Sigmoid colon (tissue), 7 donors: ENCODE data around the gene MYBBP1A. TPM values are rescaled to one million over a fixed set of nuclear protein-coding genes. Genes with fewer than 3 reads are reported as not detected.

Experiments used
- DNase-seq: peaks from one replicate; pipeline ENCODE4 v3.0.0-alpha.2; 2019
- H3K27ac ChIP-seq, 4 donors: fragments of 200-600 bp; sonication (generic); one replicate each; pipeline ENCODE4 v1.5.1; 2016 to 2019; ENCODE audit warnings: mild to moderate bottlenecking in 1 of 4
- H3K27me3 ChIP-seq, 3 donors: fragments of 200-600 bp; sonication (generic); one replicate each; pipeline ENCODE4 v1.5.1; 2019; ENCODE audit warnings: mild to moderate bottlenecking in 1 of 3
- H3K36me3 ChIP-seq, 4 donors: fragments of 200-600 bp; sonication (generic); one replicate each; pipeline ENCODE4 v1.5.1; 2016 to 2019
- H3K4me1 ChIP-seq, 4 donors: fragments of 200-600 bp; sonication (generic); one replicate each; pipeline ENCODE4 v1.5.1; 2017 to 2019
- H3K4me3 ChIP-seq, 4 donors: fragments of 200-600 bp; sonication (generic); one replicate each; pipeline ENCODE4 v1.5.1; 2017 to 2019; ENCODE audit warnings: mild to moderate bottlenecking in 2 of 4, moderate library complexity in 1 of 4
- H3K9me3 ChIP-seq, 4 donors: fragments of 200-600 bp in 3 of 4; sonication (generic) in 3 of 4; one replicate each; pipeline versions ENCODE4 v1.5.1 to v1.6.1; 2013 to 2019
- EP300 ChIP-seq, 4 donors: sonication (generic); formaldehyde crosslinking; IDR thresholded peaks; one replicate each; pipeline ENCODE4 v1.6.1; 2017; ENCODE audit warnings: antibody characterized with exemption in 4 of 4
- POLR2A ChIP-seq, 2 donors: fragments of 450-650 bp; IDR thresholded peaks; one replicate each; pipeline ENCODE4 v1.6.1; 2016; ENCODE audit warnings: antibody characterized with exemption in 2 of 2, mild to moderate bottlenecking in 2 of 2, moderate library complexity in 2 of 2
- POLR2AphosphoS5 ChIP-seq, 4 donors: sonication (generic); formaldehyde crosslinking; IDR thresholded peaks; one replicate each; pipeline ENCODE4 v1.6.1; 2017; ENCODE audit warnings: antibody characterized with exemption in 4 of 4
- WGBS, 2 donors: extraction: QIAGEN DNeasy Blood & Tissue Kit; methylation state at CpG; one replicate each; pipeline ENCODE4 v1.1.7; 2013; 5-methylcytosine and 5-hydroxymethylcytosine counted together
- intact Hi-C: fragments of 100-400 bp; cut with DNase I; formaldehyde crosslinking; loops from one replicate; pipeline ENCODE4 v1.15.1; 2023
- polyA plus RNA-seq, 3 donors: library from polyadenylated mRNA; stranded (reverse); fragments of 200-250 nt; gene quantifications; one replicate each; pipeline ENCODE4 v1.2.3, GENCODE V29; 2013
- total RNA-seq, 4 donors: library from RNA; depleted of rRNA; stranded (reverse); fragments of >200 nt; gene quantifications; one replicate each; pipeline ENCODE4 v1.1.0, GENCODE V29; 2016
- TF ChIP-seq, protein P1 (sequence below), 4 experiments: fragments of 450-650 bp in 3 of 4; fragments of 200-600 bp in 1 of 4; IDR thresholded peaks; one replicate each; pipeline ENCODE4 v1.5.1; 2016 to 2019; ENCODE audit warnings: antibody characterized with exemption in 4 of 4, mild to moderate bottlenecking in 3 of 4, moderate library complexity in 2 of 4
- donor health status: healthy with polysubstance abuse.
- donor health status: Bipolar disorder and iron deficiency.
- donor health status: healthy.

The MYBBP1A gene
- total and polyA plus RNA-seq, 7 donors = 6.6 to 44.5 (median 25.8) TPM

DNA sequence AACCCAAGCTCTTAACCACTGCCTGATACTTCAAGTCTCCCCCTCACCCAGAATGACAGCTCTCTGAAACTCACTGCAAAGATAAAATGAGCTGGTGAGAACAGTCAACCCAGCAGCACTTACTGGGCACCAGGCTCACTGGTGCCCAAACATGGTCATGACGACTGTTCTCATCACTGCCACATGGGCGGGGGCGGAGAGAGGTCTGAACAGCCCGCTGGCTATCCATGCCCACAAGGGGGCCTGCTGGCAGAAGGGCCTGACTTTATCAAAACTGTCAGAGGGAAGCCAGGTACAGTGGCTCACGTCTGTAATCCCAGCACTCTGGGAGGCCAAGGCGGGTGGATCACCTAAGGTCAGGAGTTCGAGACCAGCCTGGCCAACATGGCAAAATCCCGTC, 4.0 kb downstream of the MYBBP1A start:
- H3K27ac ChIP-seq = no peak overlapping the region
- no peak overlapping the region for H3K4me3 ChIP-seq
- H3K36me3 ChIP-seq = peaks cover 4 to 77% (median 45%) of the 10 kb centered on the region in 4 donors
- 86 to 90% methylated on average over 8 of the region's 8 CpGs for WGBS, 2 donors
- H3K9me3 ChIP-seq = no peaks in the 10 kb centered on the region
- no peaks in the 10 kb centered on the region for H3K27me3 ChIP-seq
- DNase-seq = no peak
- TF ChIP-seq POLR2AphosphoS5 (IDR thresholded peaks at IDR 0.05) (no peak), POLR2A (IDR thresholded peaks at IDR 0.05) (no peak), EP300 (IDR thresholded peaks at IDR 0.05) (no peak)
- TF ChIP-seq, protein P1, sequence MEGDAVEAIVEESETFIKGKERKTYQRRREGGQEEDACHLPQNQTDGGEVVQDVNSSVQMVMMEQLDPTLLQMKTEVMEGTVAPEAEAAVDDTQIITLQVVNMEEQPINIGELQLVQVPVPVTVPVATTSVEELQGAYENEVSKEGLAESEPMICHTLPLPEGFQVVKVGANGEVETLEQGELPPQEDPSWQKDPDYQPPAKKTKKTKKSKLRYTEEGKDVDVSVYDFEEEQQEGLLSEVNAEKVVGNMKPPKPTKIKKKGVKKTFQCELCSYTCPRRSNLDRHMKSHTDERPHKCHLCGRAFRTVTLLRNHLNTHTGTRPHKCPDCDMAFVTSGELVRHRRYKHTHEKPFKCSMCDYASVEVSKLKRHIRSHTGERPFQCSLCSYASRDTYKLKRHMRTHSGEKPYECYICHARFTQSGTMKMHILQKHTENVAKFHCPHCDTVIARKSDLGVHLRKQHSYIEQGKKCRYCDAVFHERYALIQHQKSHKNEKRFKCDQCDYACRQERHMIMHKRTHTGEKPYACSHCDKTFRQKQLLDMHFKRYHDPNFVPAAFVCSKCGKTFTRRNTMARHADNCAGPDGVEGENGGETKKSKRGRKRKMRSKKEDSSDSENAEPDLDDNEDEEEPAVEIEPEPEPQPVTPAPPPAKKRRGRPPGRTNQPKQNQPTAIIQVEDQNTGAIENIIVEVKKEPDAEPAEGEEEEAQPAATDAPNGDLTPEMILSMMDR (IDR thresholded peaks at IDR 0.05) = no peak
- intact Hi-C loops = no loop called here
- H3K4me1 ChIP-seq = peaks cover 0 to 21% (median 18%) of the 10 kb centered on the region in 4 donors

DNA sequence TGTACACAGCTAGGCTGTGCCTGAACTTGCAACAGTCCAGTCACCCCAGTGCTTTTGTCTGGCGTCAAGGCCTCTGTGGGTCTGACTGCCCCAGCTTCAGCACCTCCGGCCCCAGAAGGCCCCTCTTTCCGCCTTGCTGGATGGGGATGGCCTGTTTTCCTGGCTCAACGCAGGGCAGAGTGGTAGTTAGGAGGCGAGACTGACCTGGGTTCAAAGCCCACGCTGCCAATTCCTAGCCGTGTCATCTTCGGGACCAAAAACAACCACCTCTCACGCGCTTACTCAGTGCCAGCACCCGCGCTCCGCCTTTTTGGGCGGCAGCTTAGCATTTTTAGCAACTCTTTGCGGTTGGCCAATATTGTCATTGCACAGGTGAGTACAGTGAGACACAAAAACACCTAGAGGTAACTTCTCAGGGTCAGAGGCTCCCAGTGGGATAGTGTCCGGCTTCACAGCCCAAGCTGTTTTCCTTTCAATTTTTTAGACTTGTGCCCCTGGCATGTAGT, 4.6 kb downstream of the MYBBP1A start:
- WGBS, 2 donors = 96 to 98% methylated on average over 16 of the region's 16 CpGs
- TF ChIP-seq POLR2A (IDR thresholded peaks at IDR 0.05) (no peak), EP300 (IDR thresholded peaks at IDR 0.05) (no peak), POLR2AphosphoS5 (IDR thresholded peaks at IDR 0.05) (no peak)
- TF ChIP-seq, protein P1 (IDR thresholded peaks at IDR 0.05) = no peak
- intact Hi-C loops = no loop called here
- no peak overlapping the region for H3K4me3 ChIP-seq
- no peaks in the 10 kb centered on the region for H3K9me3 ChIP-seq
- no peaks in the 10 kb centered on the region for H3K27me3 ChIP-seq
- peaks cover 0 to 15% (median 12%) of the 10 kb centered on the region in 4 donors for H3K4me1 ChIP-seq
- DNase-seq = no peak
- H3K36me3 ChIP-seq = peaks cover 4 to 81% (median 50%) of the 10 kb centered on the region in 4 donors
- no peak overlapping the region for H3K27ac ChIP-seq

- H3K9me3 ChIP-seq = no peaks in the 10 kb centered on the region
- H3K27me3 ChIP-seq = no peaks in the 10 kb centered on the region
- no peak overlapping the region for H3K4me3 ChIP-seq
- H3K4me1 ChIP-seq = peaks cover 0 to 14% (median 12%) of the 10 kb centered on the region in 4 donors
- peak; percentile 62 for DNase-seq
- H3K36me3 ChIP-seq = peaks cover 4 to 87% (median 55%) of the 10 kb centered on the region in 4 donors
- TF ChIP-seq, protein P1 (IDR thresholded peaks at IDR 0.05) = no peak
- TF ChIP-seq POLR2A (IDR thresholded peaks at IDR 0.05) (no peak), POLR2AphosphoS5 (IDR thresholded peaks at IDR 0.05) (no peak), EP300 (IDR thresholded peaks at IDR 0.05) (no peak)
- no peak overlapping the region for H3K27ac ChIP-seq
- 94 to 95% methylated on average over 25 of the region's 25 CpGs for WGBS, 2 donors
- intact Hi-C loops = no loop called here
Measured at GRCh38 chr17:4549781-4550533, 5.2 kb downstream of the MYBBP1A start.

DNA sequence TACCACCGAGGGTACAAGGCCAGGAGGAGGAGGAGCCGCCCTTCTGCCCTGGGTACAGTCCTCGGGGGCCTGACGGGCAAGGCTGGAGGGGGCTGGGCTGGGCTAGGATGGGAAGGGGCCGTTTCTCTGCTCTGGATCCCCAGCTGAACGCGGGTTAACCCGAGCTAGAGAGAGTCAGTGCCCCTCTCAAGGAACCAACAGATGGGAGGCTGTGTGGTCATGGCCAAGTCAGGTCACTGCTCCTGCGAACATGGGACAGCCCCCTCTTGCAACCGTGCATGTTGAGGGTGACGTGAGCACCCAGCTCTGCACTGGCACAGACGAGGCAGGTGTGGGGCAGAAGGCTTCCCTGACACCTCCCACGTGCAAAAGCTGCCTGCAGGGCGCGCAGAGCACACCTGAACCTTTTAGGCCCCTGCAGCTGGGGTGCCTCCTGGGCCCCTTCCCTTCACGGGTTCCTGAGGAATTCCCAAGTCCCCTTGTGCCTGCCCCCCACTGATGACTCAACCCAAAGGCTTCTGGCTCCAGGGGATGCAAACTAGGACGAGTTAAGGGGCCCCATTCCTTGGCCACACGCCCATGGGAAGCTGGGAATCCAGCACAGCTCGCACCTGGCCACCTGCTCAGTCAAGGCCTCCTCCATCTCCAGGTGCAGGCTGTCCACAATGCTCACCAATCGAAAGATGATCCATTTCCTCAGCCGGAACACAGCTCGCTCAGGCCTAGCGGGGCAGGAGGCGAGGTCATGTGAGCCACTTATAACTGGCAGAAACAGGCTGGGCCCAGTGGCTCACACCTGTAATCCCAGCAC, 6.3 kb downstream of the MYBBP1A start:
- intact Hi-C loops = no loop called here
- Histone ChIP-seq H3K36me3 (peaks cover 4 to 97% (median 65%) of the 10 kb centered on the region in 4 donors), H3K4me1 (peaks cover 0 to 4% (median 3%) of the 10 kb centered on the region in 4 donors), H3K27me3 (no peaks in the 10 kb centered on the region), H3K4me3 (no peak overlapping the region), H3K9me3 (no peaks in the 10 kb centered on the region), H3K27ac (no peak overlapping the region)
- peak; percentile 54 for DNase-seq
- 88 to 90% methylated on average over 24 of the region's 24 CpGs for WGBS, 2 donors
- TF ChIP-seq EP300 (IDR thresholded peaks at IDR 0.05) (no peak), POLR2AphosphoS5 (IDR thresholded peaks at IDR 0.05) (no peak), POLR2A (IDR thresholded peaks at IDR 0.05) (no peak)
- TF ChIP-seq, protein P1 (IDR thresholded peaks at IDR 0.05) = no peak
